Fibroblast of the aortic adventitia (primary cell): ENCODE results near the gene PLBD1. TPM values are rescaled to one million over a fixed set of nuclear protein-coding genes. Genes with fewer than 3 reads are reported as not detected.

Source experiments
- DNase-seq: peaks from one replicate; pipeline ENCODE4 v3.0.0-alpha.2; 2010; ENCODE audit warnings: low read depth
- H3K4me3 ChIP-seq: 2 replicates; pipeline ENCODE4 v1.5.1; 2011; ENCODE audit warnings: low read depth, mild to moderate bottlenecking, control low read depth, low read length, moderate library complexity
- total RNA-seq: library from RNA; depleted of rRNA; stranded (reverse); fragments of >200 nt; gene quantifications from 2 replicates; pipeline ENCODE4 v1.2.3, GENCODE V29; 2012; ENCODE audit warnings: low replicate concordance
- TF ChIP-seq, protein P1 (sequence below): IDR thresholded peaks from 2 replicates; pipeline ENCODE4 v1.5.1; 2011; ENCODE audit warnings: mild to moderate bottlenecking, low read length, control low read depth, inconsistent platforms; ENCODE audit not compliant: insufficient read depth

Gene PLBD1
- total RNA-seq, 1 donor, result 2.4 TPM

GRCh38 chr12:14560904-14561574 is 6.6 kb downstream of the PLBD1 start:
- no peak for DNase-seq
- TF ChIP-seq, protein P1, sequence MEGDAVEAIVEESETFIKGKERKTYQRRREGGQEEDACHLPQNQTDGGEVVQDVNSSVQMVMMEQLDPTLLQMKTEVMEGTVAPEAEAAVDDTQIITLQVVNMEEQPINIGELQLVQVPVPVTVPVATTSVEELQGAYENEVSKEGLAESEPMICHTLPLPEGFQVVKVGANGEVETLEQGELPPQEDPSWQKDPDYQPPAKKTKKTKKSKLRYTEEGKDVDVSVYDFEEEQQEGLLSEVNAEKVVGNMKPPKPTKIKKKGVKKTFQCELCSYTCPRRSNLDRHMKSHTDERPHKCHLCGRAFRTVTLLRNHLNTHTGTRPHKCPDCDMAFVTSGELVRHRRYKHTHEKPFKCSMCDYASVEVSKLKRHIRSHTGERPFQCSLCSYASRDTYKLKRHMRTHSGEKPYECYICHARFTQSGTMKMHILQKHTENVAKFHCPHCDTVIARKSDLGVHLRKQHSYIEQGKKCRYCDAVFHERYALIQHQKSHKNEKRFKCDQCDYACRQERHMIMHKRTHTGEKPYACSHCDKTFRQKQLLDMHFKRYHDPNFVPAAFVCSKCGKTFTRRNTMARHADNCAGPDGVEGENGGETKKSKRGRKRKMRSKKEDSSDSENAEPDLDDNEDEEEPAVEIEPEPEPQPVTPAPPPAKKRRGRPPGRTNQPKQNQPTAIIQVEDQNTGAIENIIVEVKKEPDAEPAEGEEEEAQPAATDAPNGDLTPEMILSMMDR, result no peak
- no peak overlapping the region for H3K4me3 ChIP-seq

DNA sequence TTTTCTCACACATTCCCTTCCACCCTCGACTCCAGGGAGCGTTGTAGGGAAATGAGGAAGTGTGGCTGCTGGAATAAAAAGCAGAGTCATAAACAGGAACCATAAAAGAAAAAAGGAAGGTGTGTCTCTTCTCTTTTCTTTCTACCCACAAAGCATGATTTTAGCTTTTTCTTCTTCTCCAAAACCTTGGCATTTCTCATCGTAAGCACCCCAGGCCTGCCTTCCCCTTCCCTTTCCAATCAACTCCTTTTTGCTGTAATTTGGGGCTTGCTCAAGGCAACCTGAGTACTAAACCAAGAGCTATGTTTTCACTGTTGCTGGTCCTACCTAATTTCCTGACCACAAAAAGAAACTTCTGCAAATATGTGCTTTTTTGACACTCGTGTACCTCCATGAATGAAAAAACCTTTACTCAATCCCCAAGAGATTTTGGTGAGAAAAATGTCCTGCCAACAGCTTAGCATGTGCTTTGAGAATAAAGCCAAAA is 9.2 kb downstream of the PLBD1 start:
- TF ChIP-seq, protein P1, result no peak
- no peak for DNase-seq
- no peak overlapping the region for H3K4me3 ChIP-seq

DNA sequence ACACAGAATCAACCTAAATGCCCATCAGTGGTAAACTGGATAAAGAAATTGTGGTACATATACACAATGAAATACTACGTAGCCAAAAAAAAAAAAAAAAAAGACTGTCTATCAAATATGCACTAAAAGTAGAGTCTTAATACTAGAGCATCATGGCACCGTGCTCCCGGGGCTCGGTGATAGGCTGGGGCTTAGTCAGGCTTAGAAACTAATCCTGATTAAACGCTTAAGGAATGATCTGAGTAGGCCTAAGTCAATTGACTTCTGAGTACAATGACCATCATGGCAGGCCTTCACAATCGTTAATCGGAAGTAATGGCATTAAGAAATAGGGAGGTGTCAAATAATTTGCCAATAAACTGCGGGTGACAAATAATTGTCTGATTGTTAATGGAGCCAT is 9.7 kb downstream of the PLBD1 start:
- no peak overlapping the region for H3K4me3 ChIP-seq
- TF ChIP-seq, protein P1, result no peak
- no peak for DNase-seq

- TF ChIP-seq, protein P1, result no peak
- H3K4me3 ChIP-seq, result no peak overlapping the region
- peak; percentile 2 for DNase-seq
Measured at GRCh38 chr12:14554281-14555007, 13.2 kb downstream of the PLBD1 start.

DNA sequence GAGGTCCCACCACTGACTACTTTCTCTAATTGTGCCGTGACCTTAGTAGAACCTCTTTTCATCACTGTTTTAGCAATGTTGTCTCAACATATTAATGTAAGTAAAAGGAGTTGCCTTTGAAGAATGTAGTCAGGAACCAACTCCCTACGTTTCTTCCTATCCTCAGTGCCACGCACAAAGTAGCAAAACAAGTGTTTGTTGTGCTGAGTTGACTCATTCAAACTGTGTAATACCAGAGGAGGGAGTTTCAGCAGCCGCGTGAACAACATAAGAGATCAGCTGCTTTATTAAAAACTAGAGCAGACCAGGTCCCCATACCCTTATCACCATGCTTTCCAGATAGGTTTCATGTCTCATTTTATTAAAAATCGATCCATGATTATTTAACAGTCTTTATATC is 19.1 kb downstream of the PLBD1 start:
- H3K4me3 ChIP-seq, result no peak overlapping the region
- DNase-seq, result no peak
- TF ChIP-seq, protein P1, result no peak

DNA sequence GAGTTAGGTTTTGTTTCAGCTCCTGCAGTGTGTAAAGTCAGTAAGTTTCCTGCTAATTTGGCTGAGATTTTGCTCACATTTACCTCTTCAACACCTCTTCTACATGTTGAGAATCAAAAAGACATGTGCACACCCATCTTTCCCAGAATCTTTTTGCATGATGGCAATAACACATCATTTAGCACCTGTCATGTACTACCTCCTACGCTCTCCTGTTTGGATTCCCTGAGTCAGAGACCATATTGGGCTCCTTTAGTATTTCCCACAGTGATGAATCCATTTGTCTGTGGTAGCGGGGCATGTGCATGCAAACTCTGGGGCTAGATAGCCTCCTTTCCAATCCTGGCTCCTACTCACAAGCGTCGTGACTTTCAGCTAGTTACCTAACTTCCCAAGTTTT is 20.1 kb downstream of the PLBD1 start:
- no peak for DNase-seq
- TF ChIP-seq, protein P1, result no peak
- H3K4me3 ChIP-seq, result no peak overlapping the region
